Erythroblast (primary cell): ENCODE measurements around the gene SGCG.

ENCODE experiments used
- GATA1 ChIP-seq: IDR thresholded peaks from 2 replicates; pipeline ENCODE4 v1.6.1; 2011; ENCODE audit warnings: low read depth, mild to moderate bottlenecking, control low read depth, low read length, moderate library complexity
- POLR2A ChIP-seq: IDR thresholded peaks from 2 replicates; pipeline ENCODE4 v1.6.1; 2011; ENCODE audit warnings: mild to moderate bottlenecking, low read length

DNA sequence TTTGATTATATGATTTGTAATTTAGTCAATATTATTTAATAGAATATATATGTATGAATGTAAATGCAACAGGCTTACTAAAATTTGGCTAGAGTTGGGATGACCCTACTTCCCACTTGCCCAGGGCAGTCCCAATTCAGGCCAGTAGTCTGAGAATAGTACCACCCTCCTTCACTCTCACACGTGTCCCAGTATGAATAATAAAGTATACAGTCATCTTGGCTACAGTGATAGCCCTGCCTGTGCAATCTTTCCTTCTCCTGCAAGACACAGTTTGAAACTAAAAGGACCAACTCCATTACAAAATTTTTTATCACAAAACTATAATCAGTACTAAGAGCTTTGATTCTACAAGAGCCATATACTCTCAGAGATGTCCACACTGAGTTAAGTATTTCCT is 176.6 kb downstream of the SGCG start:
- no peak for TF ChIP-seq POLR2A
- no peak for TF ChIP-seq GATA1
